ENCODE data around the gene SGCA.
A peak's percentile ranks its signal among the peaks of the same experiment; 100 is the strongest.

Gene SGCA

GRCh38 chr17:50182783-50183420 lies 17.1 kb downstream of the SGCA start:
- no peak for DNase-seq

- DNase-seq = peak in 2 of 4 experiments; percentile 48 to 50
Measured at GRCh38 chr17:50183421-50183994, 17.7 kb downstream of the SGCA start.

GRCh38 chr17:50184064-50184463 lies 18.3 kb downstream of the SGCA start:
- no peak for DNase-seq

- peak; percentile 58 to 82 (median 77) for DNase-seq
Measured at GRCh38 chr17:50184611-50185398, 19.0 kb downstream of the SGCA start.

- DNase-seq = no peak
Measured at GRCh38 chr17:50185631-50186471, 20.0 kb downstream of the SGCA start.

- DNase-seq = no peak
Measured at GRCh38 chr17:50186661-50187393, 21.0 kb downstream of the SGCA start.

GRCh38 chr17:50187394-50187725 lies 21.6 kb downstream of the SGCA start:
- DNase-seq = no peak

GRCh38 chr17:50187751-50188530 lies 22.1 kb downstream of the SGCA start:
- no peak for DNase-seq

GRCh38 chr17:50188531-50188920 lies 22.7 kb downstream of the SGCA start:
- no peak for DNase-seq

- DNase-seq = no peak
Measured at GRCh38 chr17:50188921-50189549, 23.2 kb downstream of the SGCA start.

GRCh38 chr17:50189550-50190292 lies 23.9 kb downstream of the SGCA start:
- DNase-seq = no peak

GRCh38 chr17:50190293-50190602 lies 24.4 kb downstream of the SGCA start:
- no peak for DNase-seq

- no peak for DNase-seq
Measured at GRCh38 chr17:50190603-50191358, 25.0 kb downstream of the SGCA start.

- no peak for DNase-seq
Measured at GRCh38 chr17:50191359-50192143, 25.7 kb downstream of the SGCA start.

- DNase-seq = peak in 1 of 4 experiments; percentile 14
Measured at GRCh38 chr17:50192144-50192617, 26.4 kb downstream of the SGCA start.

GRCh38 chr17:50192618-50193291 lies 26.9 kb downstream of the SGCA start:
- no peak for DNase-seq

- no peak for DNase-seq
Measured at GRCh38 chr17:50194140-50194933, 28.5 kb downstream of the SGCA start.
